Hepatocyte (in vitro differentiated cells): ENCODE data around the gene TTC6.

Source experiments
- EZH2 ChIP-seq: fragments of 200-600 bp; sonication (generic); IDR thresholded peaks from 2 replicates; pipeline ENCODE4 v1.6.1; 2016; ENCODE audit warnings: antibody characterized with exemption, mild to moderate bottlenecking, borderline replicate concordance
- EZH2phosphoT487 ChIP-seq: fragments of 200-600 bp; sonication (generic); IDR thresholded peaks from one replicate; pipeline ENCODE4 v1.6.1; 2018; ENCODE audit warnings: antibody characterized with exemption, mild to moderate bottlenecking, low read depth, moderate library complexity; ENCODE audit not compliant: unreplicated experiment, severe bottlenecking
- TF ChIP-seq, protein P1 (sequence below): fragments of 200-600 bp; sonication (generic); IDR thresholded peaks from 2 replicates; pipeline ENCODE4 v1.5.1; 2016; ENCODE audit warnings: antibody characterized with exemption, mild to moderate bottlenecking; ENCODE audit not compliant: poor library complexity

DNA sequence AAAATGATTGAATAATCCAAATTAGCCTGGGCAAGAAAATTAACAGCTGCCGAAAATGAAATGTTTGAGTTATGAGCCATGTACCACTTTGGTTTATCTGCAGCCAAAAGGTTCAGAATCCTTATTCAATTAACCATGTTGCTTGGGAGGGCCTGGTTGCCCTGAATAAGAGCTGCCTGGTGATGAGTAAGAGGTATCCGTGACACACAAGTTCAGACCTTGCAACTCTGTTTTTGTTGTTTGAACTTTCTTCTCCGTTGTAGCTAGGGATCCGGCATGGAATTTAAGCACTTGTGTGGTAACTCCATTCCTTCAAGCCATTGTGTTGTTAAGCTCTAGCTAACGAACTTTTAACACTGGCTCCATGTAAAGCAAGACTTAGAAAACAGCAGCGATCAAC is 36.0 kb upstream of the TTC6 start:
- TF ChIP-seq, protein P1, sequence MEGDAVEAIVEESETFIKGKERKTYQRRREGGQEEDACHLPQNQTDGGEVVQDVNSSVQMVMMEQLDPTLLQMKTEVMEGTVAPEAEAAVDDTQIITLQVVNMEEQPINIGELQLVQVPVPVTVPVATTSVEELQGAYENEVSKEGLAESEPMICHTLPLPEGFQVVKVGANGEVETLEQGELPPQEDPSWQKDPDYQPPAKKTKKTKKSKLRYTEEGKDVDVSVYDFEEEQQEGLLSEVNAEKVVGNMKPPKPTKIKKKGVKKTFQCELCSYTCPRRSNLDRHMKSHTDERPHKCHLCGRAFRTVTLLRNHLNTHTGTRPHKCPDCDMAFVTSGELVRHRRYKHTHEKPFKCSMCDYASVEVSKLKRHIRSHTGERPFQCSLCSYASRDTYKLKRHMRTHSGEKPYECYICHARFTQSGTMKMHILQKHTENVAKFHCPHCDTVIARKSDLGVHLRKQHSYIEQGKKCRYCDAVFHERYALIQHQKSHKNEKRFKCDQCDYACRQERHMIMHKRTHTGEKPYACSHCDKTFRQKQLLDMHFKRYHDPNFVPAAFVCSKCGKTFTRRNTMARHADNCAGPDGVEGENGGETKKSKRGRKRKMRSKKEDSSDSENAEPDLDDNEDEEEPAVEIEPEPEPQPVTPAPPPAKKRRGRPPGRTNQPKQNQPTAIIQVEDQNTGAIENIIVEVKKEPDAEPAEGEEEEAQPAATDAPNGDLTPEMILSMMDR = no peak
- TF ChIP-seq EZH2 (no peak), EZH2phosphoT487 (no peak)
